ENCODE data around the gene PIK3R5. TPM values are rescaled to one million over a fixed set of nuclear protein-coding genes. Genes with fewer than 3 reads are reported as not detected.

PIK3R5 gene
- total RNA-seq, 1 experiment from 2014 or later: 5.9 TPM

- no peak for TF ChIP-seq NFYB (CRISPR knock-in tag; conservative IDR thresholded peaks at IDR 0.05; ENCODE audit: low read depth)
- no peak for TF ChIP-seq KAT7 (CRISPR knock-in tag; IDR thresholded peaks at IDR 0.05; ENCODE audit: borderline replicate concordance)
- TF ChIP-seq ERG (CRISPR knock-in tag; IDR thresholded peaks at IDR 0.05): no peak
- no peak for TF ChIP-seq TCF7 (CRISPR knock-in tag; IDR thresholded peaks at IDR 0.05; ENCODE audit: low read depth)
- no peak for TF ChIP-seq ZNF423 (CRISPR knock-in tag; IDR thresholded peaks at IDR 0.05)
- no peak for TF ChIP-seq E2F1 (CRISPR knock-in tag; IDR thresholded peaks at IDR 0.05)
- no peak for TF ChIP-seq FOXP4 (CRISPR knock-in tag; IDR thresholded peaks at IDR 0.05)
- TF ChIP-seq PRDM15 (CRISPR knock-in tag; IDR thresholded peaks at IDR 0.05): no peak
- no peak for TF ChIP-seq ZMAT4 (CRISPR knock-in tag; IDR thresholded peaks at IDR 0.05)
- no peak for TF ChIP-seq JAZF1 (CRISPR knock-in tag; IDR thresholded peaks at IDR 0.05)
- TF ChIP-seq AR (CRISPR knock-in tag; IDR thresholded peaks at IDR 0.05): no peak
- TF ChIP-seq ETV6 (CRISPR knock-in tag; IDR thresholded peaks at IDR 0.05): no peak
- TF ChIP-seq SP1 (CRISPR knock-in tag; conservative IDR thresholded peaks at IDR 0.05): no peak
- no peak for TF ChIP-seq SMAD3 (CRISPR knock-in tag; IDR thresholded peaks at IDR 0.05; ENCODE audit: borderline replicate concordance)
- TF ChIP-seq ZNF512 (CRISPR knock-in tag; IDR thresholded peaks at IDR 0.05; ENCODE audit: borderline replicate concordance): no peak
- TF ChIP-seq USF1 (CRISPR knock-in tag; IDR thresholded peaks at IDR 0.05): no peak
- TF ChIP-seq ZNF317 (CRISPR knock-in tag; IDR thresholded peaks at IDR 0.05; ENCODE audit: borderline replicate concordance, low read depth): no peak
- TF ChIP-seq USF2 (CRISPR knock-in tag; IDR thresholded peaks at IDR 0.05): no peak
- TF ChIP-seq NR2C2 (CRISPR knock-in tag; IDR thresholded peaks at IDR 0.05): no peak
- TF ChIP-seq SOX15 (CRISPR knock-in tag; IDR thresholded peaks at IDR 0.05): no peak
- H3K9me3 Mint-ChIP-seq: no peaks in the 10 kb centered on the region
- peaks cover 41% of the 10 kb centered on the region for H3K4me1 Mint-ChIP-seq
- ChIA-PET POLR2A (interaction anchor here (0.6 to 0.7 kb wide), 2 partner anchors 175 to 451 kb away, joined by 3 to 6 read pairs; no protein-coding TSS in a partner anchor), CTCF (interaction anchor here (0.6 to 1.7 kb wide), 12 partner anchors 9 to 1032 kb away, joined by 3 to 14 read pairs (median 5); partner anchors contain the start of gene MFSD6L)
- H3K27ac Mint-ChIP-seq: peak overlapping the region; percentile 98
- H3K4me3 Mint-ChIP-seq: no peak overlapping the region
- H3K27me3 Mint-ChIP-seq (ENCODE audit: low read depth): no peaks in the 10 kb centered on the region; the same call in 1 of the 2 replicates
- ATAC-seq (peak; percentile 44; the same call in 1 of the 2 replicates), DNase-seq (ENCODE audit: low spot score) (no peak)
- H3K36me3 Mint-ChIP-seq: no peaks in the 10 kb centered on the region
Measured at GRCh38 chr17:8857919-8858318, 107.6 kb downstream of the PIK3R5 start.

Measured in WTC11 (cell line).